A673 (cell line): ENCODE data around the gene ZNF827. TPM values are rescaled to one million over a fixed set of nuclear protein-coding genes. Genes with fewer than 3 reads are reported as not detected.
A peak's percentile ranks its signal among the peaks of the same experiment; 100 is the strongest.

ENCODE experiments used
- BruUV-seq: library from RNA; stranded (reverse); fragments of 400-500 nt; replicated peaks from 2 replicates; lab custom pipeline; 2021; lab: Mats Ljungman, UMichigan
- CTCF ChIA-PET: fragments of 300-600 bp; sonication (Branson Sonifier 250); formaldehyde crosslinking; loops from one replicate; lab custom pipeline; 2022; ENCODE audit warnings: antibody characterized with exemption; lab: Charles Lee
- POLR2A ChIA-PET: fragments of 300-600 bp; sonication (Branson Sonifier 250); formaldehyde crosslinking; loops from one replicate; lab custom pipeline; 2022; ENCODE audit warnings: antibody characterized with exemption; ENCODE audit not compliant: low non-redundant PET; lab: Charles Lee
- DNase-seq: peaks from one replicate; pipeline ENCODE4 v3.0.0-alpha.2; 2015; ENCODE audit warnings: low spot score
- H3K27ac ChIP-seq: fragments of 200-600 bp; sonication (generic); 2 replicates; pipeline ENCODE4 v1.5.1; 2016; ENCODE audit warnings: mixed run types, low read depth, mild to moderate bottlenecking, mixed read lengths, antibody characterized with exemption, low read length; ENCODE audit not compliant: poor library complexity, severe bottlenecking
- H3K27me3 ChIP-seq: fragments of 200-600 bp; sonication (generic); replicated peaks from 2 replicates; pipeline ENCODE4 v1.6.1; 2017; ENCODE audit warnings: mixed run types, low read depth, mild to moderate bottlenecking, mixed read lengths, antibody characterized with exemption, low read length; ENCODE audit not compliant: insufficient read depth, poor library complexity
- H3K36me3 ChIP-seq: fragments of 200-600 bp; sonication (generic); 2 replicates; pipeline ENCODE4 v1.6.1; 2016; ENCODE audit warnings: mixed run types, mild to moderate bottlenecking, mixed read lengths, antibody characterized with exemption, low read length; ENCODE audit not compliant: insufficient read depth, poor library complexity, severe bottlenecking
- H3K4me1 ChIP-seq: fragments of 200-600 bp; sonication (generic); 2 replicates; pipeline ENCODE4 v1.6.1; 2017; ENCODE audit warnings: mixed run types, mild to moderate bottlenecking, mixed read lengths, antibody characterized with exemption, low read length; ENCODE audit not compliant: insufficient read depth, poor library complexity, severe bottlenecking
- H3K4me3 ChIP-seq: fragments of 200-600 bp; sonication (generic); 2 replicates; pipeline ENCODE4 v1.5.1; 2016; ENCODE audit warnings: low read depth, mixed run types, mild to moderate bottlenecking, mixed read lengths, low read length; ENCODE audit not compliant: poor library complexity, severe bottlenecking
- H3K9me3 ChIP-seq: fragments of 200-600 bp; sonication (generic); 2 replicates; pipeline ENCODE4 v1.6.1; 2016; ENCODE audit warnings: mixed run types, low read depth, mild to moderate bottlenecking, mixed read lengths, antibody characterized with exemption, low read length; ENCODE audit not compliant: poor library complexity, severe bottlenecking
- CTCF ChIP-seq: fragments of 300-800, 200-600 bp; sonication (generic); conservative IDR thresholded peaks from 2 replicates; pipeline ENCODE4 v1.5.1; 2017; ENCODE audit warnings: low read depth, mild to moderate bottlenecking, antibody characterized with exemption, low read length, moderate library complexity, mixed read lengths
- EZH2 ChIP-seq: fragments of 200-600 bp; sonication (generic); IDR thresholded peaks from 2 replicates; pipeline ENCODE4 v1.6.1; 2017; ENCODE audit warnings: borderline replicate concordance, low read depth, mild to moderate bottlenecking, mixed read lengths, antibody characterized with exemption, low read length; ENCODE audit not compliant: poor library complexity, severe bottlenecking
- intact Hi-C: fragments of 100-400 bp; cut with micrococcal nuclease; formaldehyde crosslinking; loops from one replicate; pipeline ENCODE4 v1.10.0; 2022; ENCODE audit not compliant: unreplicated experiment
- total RNA-seq: library from RNA; stranded (reverse); gene quantifications from 2 replicates; pipeline ENCODE4 v1.2.3, GENCODE V29; 2021

The ZNF827 gene
- total RNA-seq, 1 experiment from 2014 or later = 20.0 TPM

DNA sequence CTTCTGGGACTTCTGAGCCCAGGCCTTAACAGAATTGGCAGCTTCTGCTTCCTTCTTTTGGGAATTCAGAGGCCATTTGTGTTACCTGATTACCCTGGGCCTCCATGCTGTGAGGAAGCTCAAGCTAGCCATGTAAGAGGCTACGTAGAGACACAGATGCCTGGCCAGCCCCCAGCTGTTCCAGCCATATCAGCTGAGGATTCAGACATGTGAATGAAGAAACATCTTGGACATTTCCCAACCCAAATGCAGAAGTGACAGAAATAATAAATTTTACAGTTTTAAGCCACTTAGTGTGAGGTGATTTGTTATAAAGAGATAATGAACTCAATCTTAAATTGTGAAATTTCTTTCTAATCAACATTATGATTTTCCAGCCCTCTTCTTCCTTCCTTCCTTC is 18.7 kb upstream of the ZNF827 start:
- TF ChIP-seq EZH2 (no peak), CTCF (no peak)
- ChIA-PET POLR2A (no interaction called here), CTCF (no interaction called here)
- no TSS peak for BruUV-seq
- Histone ChIP-seq H3K9me3 (no peaks in the 10 kb centered on the region), H3K4me3 (no peak overlapping the region), H3K4me1 (no peaks in the 10 kb centered on the region), H3K27ac (no peak overlapping the region), H3K36me3 (no peaks in the 10 kb centered on the region), H3K27me3 (no peaks in the 10 kb centered on the region)
- intact Hi-C loops = loop anchor here (5.0 kb wide), 1 partner anchor 380 kb away; no protein-coding TSS in a partner anchor
- no peak for DNase-seq

DNA sequence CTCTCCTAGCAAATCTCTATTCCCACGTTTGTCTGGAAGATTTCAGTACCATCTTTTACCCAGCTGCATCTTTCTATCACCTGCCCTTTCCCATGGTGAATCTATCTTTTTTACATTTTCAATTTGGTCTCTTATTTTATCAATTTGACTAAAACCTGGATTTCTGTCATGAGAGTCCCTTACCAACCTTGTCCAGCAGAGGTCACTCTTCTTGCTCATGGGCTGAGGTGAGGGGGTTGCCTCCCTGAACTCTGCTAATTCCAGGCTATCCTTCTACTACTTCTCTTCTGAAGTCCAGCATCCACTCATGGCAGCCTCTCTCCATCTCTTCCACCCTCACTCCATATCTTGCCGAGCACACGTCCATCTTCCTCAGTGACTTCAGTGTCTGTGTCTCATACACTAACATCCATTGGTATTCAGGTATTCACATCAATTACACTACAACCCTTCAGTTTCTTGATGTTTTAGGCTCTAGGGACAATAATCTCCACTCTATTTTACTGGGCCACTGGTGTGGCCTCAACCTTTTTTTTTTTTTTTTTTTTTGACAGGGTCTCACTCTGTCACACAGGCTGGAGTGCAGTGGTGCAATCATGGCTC is 17.8 kb upstream of the ZNF827 start:
- intact Hi-C loops = loop anchor here (5.0 kb wide), 1 partner anchor 381 kb away; no protein-coding TSS in a partner anchor
- POLR2A ChIA-PET = no interaction called here
- BruUV-seq = no TSS peak
- Histone ChIP-seq H3K9me3 (no peaks in the 10 kb centered on the region), H3K4me3 (no peak overlapping the region), H3K36me3 (no peaks in the 10 kb centered on the region), H3K4me1 (no peaks in the 10 kb centered on the region), H3K27ac (no peak overlapping the region), H3K27me3 (no peaks in the 10 kb centered on the region)
- TF ChIP-seq CTCF (peak; percentile 89), EZH2 (no peak)
- CTCF ChIA-PET = no interaction called here
- peak; percentile 64 for DNase-seq

- peak; percentile 10 for DNase-seq
- TF ChIP-seq EZH2 (no peak), CTCF (no peak)
- ChIA-PET POLR2A (no interaction called here), CTCF (no interaction called here)
- no TSS peak for BruUV-seq
- H3K27me3 ChIP-seq = no peaks in the 10 kb centered on the region
- intact Hi-C loops = loop anchor here (5.0 kb wide), 1 partner anchor 382 kb away; no protein-coding TSS in a partner anchor
- no peak overlapping the region for H3K27ac ChIP-seq
- H3K4me1 ChIP-seq = no peaks in the 10 kb centered on the region
- H3K9me3 ChIP-seq = no peaks in the 10 kb centered on the region
- no peak overlapping the region for H3K4me3 ChIP-seq
- no peaks in the 10 kb centered on the region for H3K36me3 ChIP-seq
Measured at GRCh38 chr4:145954924-145955339, 16.3 kb upstream of the ZNF827 start.
